Occipital lobe (tissue), 2 donors: ENCODE data around the gene CPAMD8. TPM values are rescaled to one million over a fixed set of nuclear protein-coding genes. Genes with fewer than 3 reads are reported as not detected.

Source experiments
- DNase-seq: peaks from one replicate; lab custom pipeline; 2025; lab: John Stamatoyannopoulos, UW
- total RNA-seq: library from RNA; depleted of rRNA; stranded (reverse); fragments of >200 nt; gene quantifications from one replicate; pipeline ENCODE4 v1.2.3, GENCODE V29; 2014

CPAMD8 gene
- total RNA-seq, 1 donor from 2014 or later, result 7.8 TPM

GRCh38 chr19:16920816-16921529 lies 105.6 kb downstream of the CPAMD8 start:
- no peak for DNase-seq

- DNase-seq, result no peak
Observed at GRCh38 chr19:16919496-16919895, 107.1 kb downstream of the CPAMD8 start.

GRCh38 chr19:16917401-16917800 lies 109.2 kb downstream of the CPAMD8 start:
- no peak for DNase-seq

- no peak for DNase-seq
Observed at GRCh38 chr19:16915734-16916133, 110.9 kb downstream of the CPAMD8 start.

- DNase-seq, result no peak
Observed at GRCh38 chr19:16915135-16915534, 111.5 kb downstream of the CPAMD8 start.

- DNase-seq, result no peak
Observed at GRCh38 chr19:16914421-16914820, 112.2 kb downstream of the CPAMD8 start.

- no peak for DNase-seq
Observed at GRCh38 chr19:16912780-16913179, 113.8 kb downstream of the CPAMD8 start.

- DNase-seq, result no peak
Observed at GRCh38 chr19:16911046-16911445, 115.6 kb downstream of the CPAMD8 start.

GRCh38 chr19:16908759-16909158 lies 117.9 kb downstream of the CPAMD8 start:
- no peak for DNase-seq

GRCh38 chr19:16904599-16904998 lies 122.0 kb downstream of the CPAMD8 start:
- no peak for DNase-seq

- DNase-seq, result no peak
Observed at GRCh38 chr19:16903347-16903746, 123.3 kb downstream of the CPAMD8 start.

GRCh38 chr19:16902545-16902944 lies 124.1 kb downstream of the CPAMD8 start:
- no peak for DNase-seq

GRCh38 chr19:16901491-16902175 lies 125.0 kb downstream of the CPAMD8 start:
- DNase-seq, result no peak

GRCh38 chr19:16899566-16900075 lies 127.0 kb downstream of the CPAMD8 start:
- DNase-seq, result no peak

GRCh38 chr19:16898361-16899015 lies 128.1 kb downstream of the CPAMD8 start:
- DNase-seq, result no peak

GRCh38 chr19:16897856-16898161 lies 128.8 kb downstream of the CPAMD8 start:
- no peak for DNase-seq

GRCh38 chr19:16897029-16897855 lies 129.4 kb downstream of the CPAMD8 start:
- peak; percentile 65 for DNase-seq

- DNase-seq, result no peak
Observed at GRCh38 chr19:16896146-16897028, 130.2 kb downstream of the CPAMD8 start.

- no peak for DNase-seq
Observed at GRCh38 chr19:16895467-16896145, 131.0 kb downstream of the CPAMD8 start.

- no peak for DNase-seq
Observed at GRCh38 chr19:16894080-16894479, 132.5 kb downstream of the CPAMD8 start.
